GM04504 (cell line): ENCODE results near the gene EIF4E1B.
"Not testable (repeated sequence)": the region's sequence is repeated elsewhere in the genome, so short reads cannot be mapped to it uniquely, and the experiment has no call there.

ENCODE experiments used
- DNase-seq: peaks from one replicate; pipeline ENCODE4 v3.0.0-alpha.2; 2012; ENCODE audit warnings: low read depth

EIF4E1B gene, protein sequence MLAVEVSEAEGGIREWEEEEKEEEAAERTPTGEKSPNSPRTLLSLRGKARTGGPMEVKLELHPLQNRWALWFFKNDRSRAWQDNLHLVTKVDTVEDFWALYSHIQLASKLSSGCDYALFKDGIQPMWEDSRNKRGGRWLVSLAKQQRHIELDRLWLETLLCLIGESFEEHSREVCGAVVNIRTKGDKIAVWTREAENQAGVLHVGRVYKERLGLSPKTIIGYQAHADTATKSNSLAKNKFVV

DNA sequence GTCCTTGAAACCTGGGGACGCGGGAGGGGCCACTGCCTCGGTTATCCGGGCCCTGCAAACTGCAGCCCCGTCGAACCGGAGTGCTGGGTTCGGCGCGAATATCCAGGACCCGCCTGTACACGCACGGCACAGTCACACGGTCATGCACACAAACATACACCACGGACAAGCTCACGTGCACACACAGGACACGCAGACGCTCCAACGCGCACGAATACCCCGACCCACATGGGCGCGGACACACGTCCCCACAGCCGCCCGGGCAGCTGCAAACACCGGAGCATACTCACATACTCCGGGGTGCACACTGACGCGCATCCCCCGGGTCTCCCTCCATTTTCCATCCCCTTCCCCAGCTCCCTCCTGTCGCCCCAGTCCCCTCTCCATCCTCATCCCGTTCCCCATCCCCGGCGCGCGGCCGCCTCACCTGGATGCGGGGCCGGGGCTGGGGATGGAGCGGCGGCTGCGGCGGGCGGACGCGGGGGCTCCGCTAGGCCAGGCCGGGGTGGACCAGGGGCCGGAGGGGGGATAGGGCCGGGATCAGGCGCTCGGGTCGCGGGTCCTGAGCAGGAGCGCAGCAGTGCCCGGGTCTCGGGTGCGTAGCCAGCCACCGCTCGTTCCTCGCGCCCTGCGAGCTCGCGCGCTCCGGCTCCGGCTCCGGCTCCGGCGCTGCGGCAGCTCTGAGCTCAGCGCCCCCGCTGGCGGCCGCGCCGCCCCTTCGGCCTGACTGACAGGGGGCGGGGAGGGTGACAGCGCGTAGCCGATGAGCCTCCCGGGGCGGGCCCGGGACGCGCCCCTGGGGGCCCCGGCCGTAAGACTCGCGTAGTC lies at the start of gene EIF4E1B, which contains the start of gene SNCB:
TSS of gene EIF4E1B (plus strand) at position 823 of the 828 bp plus-strand sequence. CDS start 12,113 bp downstream, outside the sequence.
TSS of gene SNCB (minus strand) at position 682 of the 828 bp plus-strand sequence. CDS start 880 bp downstream, outside the sequence.
- DNase-seq, result no peak

DNA sequence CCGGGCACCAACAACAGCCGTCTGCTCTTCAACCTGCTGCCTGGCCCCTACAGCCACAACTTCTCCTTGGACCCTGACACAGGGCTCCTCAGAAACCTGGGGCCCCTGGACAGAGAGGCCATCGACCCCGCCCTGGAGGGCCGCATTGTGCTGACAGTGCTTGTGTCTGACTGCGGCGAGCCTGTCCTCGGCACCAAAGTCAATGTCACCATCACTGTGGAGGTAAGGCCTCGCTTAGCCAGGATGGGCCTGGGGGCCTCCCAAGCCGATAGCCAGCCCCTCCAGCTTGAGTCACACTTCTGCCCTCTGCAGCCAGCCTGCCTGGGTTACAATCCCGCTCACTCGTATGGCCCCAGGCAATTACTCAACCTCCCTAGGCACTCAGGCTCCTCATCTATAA lies 49.1 kb upstream of the EIF4E1B start:
- DNase-seq, result no peak

DNA sequence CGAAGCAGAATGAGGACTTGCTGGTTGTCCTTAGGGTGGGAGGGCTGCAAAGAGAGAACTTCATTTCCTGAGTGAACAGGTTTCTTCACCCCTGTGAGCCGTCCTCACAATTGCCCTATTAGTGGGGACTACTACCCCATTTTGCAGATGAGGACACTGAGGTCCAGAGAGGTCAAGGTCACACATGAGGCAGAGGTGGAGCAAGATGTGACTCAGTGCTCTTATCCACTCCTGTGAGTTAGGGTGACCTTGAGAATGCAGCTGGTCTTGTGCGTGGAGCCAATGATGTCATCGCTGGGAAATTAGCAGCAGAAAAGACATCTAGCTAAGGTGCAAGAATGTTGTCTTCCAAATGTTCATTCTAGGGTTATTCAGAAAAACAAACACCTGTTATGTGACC lies 47.4 kb upstream of the EIF4E1B start:
- DNase-seq, result no peak

DNA sequence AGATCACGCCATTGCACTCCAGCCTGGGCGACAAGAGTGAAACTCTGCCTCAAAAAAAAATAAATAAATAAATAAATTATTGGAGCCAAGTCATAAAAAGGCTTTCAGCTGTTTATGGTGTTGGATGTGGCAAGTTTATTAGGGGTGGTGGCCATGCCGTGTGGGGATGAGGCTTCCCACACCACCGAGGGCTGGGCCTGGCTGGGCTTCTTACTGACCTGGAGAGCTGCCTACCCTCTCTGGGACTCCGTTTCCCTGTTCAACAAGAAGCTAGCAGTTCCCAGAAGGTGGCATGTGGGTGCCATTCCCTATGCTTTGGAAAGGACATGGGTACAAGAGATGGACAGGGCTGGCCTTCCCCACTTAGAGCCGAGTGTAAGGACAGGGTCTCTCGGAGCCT lies 43.1 kb upstream of the EIF4E1B start:
- no peak for DNase-seq

DNA sequence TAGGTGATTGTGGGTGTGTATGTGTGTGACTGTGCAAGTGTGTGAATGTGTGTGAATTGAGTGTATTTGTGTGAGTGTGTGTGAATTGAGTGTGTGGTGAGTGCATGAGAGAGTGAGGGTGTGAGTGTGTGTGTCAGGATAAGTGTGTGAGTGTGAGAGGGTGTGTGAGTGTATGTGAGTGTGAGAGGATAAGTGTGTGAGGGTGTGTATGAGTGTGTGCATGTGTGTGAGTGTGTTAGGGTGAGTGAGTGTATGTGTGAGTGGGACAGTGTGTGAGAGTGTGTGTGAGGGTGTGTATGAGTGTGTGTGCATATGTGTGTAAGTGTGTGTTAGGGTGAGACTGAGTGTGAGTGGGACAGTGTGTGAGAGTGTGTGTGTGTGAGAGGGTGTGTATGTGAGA lies 42.2 kb upstream of the EIF4E1B start:
- no peak for DNase-seq

DNA sequence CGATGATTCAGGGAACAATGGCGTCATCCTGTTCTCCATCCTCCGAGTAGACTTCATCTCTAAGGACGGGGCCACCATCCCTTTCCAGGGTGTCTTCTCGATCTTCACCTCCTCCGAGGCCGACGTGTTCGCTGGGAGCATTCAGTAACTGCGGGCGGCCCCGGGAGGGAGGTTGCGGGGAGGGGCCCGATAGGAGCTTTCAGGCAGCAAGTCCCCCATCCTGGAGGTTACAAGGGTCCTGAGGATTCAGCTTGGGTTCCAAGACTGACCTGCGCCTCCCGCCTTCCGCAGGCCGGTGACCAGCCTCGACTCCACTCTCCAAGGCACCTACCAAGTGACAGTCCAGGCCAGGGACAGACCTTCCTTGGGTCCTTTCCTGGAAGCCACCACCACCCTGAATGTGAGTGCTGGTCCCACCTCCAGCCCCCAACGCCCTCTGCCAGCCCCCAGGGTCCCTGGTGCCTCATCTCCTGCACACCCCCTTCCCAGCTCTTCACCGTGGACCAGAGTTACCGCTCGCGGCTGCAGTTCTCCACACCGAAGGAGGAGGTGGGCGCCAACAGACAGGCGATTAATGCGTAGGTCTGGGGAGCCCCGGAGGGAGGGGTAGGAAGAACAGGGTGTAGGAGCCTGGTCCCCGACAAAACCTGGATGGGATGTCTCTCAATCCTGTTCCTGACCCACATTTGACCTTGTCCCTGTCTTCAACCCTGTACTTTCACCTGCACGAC lies 41.3 kb upstream of the EIF4E1B start:
- no peak for DNase-seq

DNA sequence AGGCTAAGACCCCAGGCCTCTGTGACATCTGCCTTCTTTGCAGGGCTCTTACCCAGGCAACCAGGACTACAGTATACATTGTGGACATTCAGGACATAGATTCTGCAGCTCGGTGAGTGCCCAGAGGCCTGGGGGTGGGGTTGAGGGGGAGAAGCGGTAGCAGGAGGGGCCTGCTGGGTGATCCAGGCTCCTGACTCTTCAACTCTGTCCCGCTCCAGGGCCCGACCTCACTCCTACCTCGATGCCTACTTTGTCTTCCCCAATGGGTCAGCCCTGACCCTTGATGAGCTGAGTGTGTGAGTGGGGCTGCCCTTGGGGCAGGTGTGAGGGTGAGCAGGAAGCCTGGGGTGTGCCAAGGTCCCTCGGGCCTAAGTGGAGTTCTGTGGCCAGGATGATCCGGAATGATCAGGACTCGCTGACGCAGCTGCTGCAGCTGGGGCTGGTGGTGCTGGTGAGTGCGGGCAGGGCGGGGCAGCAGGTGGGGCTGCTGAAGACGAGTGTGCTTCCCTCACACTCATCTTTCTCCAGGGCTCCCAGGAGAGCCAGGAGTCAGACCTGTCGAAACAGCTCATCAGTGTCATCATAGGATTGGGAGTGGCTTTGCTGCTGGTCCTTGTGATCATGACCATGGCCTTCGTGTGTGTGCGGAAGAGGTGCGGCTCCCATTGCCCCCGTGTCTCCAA lies 40.3 kb upstream of the EIF4E1B start:
- DNase-seq, result no peak

DNA sequence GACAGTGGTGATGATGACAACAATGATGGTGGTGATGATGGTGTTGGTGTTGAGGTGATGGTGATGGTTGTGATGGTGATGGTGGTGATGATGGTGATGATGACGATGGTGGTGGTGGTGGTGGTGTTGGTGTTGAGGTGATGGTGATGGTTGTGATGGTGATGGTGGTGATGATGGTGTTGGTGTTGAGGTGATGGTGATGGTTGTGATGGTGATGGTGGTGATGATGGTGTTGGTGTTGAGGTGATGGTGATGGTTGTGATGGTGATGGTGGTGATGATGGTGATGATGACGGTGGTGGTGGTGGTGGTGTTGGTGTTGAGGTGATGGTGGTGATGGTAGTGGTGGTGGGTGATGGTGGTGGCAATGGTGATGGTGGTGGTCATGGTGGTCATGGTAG lies 38.8 kb upstream of the EIF4E1B start:
- DNase-seq, result not testable (repeated sequence)

DNA sequence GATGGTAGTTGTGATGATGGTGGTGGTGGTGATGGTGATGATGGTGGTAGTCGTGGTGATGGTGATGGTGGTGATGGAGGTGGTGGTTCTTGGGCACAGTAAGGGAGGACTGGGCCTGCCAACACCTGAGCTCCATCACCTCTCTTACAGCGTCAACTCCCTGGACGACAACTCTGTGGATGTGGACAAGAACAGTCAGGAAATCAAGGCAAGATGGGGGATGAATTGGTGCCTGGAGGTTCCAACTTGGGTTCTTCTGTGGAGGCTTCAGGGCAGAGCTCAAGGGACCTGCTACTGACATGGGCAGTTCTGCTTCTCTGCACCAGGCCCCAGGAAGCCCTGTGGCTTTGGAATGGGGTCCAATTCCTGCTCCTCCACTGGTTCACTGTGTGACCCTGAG lies 37.9 kb upstream of the EIF4E1B start:
- DNase-seq, result no peak

DNA sequence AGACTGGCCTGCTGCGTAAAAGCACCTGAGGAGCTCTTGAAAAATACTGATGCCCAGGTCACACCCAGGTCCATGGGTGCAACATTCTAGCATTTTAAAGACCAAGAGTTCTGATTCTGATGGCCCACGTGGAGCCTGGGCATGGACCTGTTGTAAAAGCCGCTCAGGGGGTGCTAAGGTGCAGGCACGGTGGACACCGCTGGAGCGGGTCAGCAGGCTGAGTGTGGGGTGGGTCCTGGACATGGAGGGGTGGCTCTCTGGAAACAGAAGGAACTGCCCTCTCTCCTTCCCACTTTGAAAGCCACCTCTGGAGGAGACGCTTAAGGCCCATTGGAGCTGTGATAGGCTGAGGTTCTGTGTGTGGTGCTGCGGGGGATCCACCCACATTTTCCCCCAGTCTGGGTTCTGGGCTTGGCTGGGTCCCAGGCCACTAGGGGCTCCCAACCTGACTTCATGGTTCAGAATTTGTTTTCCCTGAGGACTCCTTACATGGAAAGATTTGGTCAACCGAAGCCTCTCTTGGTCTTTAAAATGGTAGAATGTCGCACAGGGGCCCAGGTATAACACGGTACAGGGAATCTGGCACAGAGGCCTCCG lies 37.1 kb upstream of the EIF4E1B start:
- DNase-seq, result no peak

DNA sequence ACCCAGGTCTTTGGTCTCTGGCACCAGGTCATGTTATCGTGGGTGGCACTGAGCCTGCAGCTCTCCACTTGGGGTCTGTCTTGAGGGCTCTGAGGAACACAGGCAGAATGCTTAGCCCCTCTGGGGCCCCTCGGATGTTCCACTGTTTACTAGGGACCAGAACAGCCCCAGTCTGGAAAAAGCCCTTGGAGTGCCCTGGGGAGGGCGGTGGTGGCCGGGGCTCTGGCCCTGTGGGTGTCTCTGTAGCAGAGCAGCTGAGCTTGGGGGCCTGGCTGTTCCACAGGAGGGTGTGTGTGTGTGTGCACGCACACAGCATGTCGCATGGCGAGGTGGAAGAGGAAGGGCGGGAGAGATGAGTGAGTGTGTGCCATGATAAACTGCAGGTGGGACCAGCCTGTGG lies 35.9 kb upstream of the EIF4E1B start:
- DNase-seq, result no peak

DNA sequence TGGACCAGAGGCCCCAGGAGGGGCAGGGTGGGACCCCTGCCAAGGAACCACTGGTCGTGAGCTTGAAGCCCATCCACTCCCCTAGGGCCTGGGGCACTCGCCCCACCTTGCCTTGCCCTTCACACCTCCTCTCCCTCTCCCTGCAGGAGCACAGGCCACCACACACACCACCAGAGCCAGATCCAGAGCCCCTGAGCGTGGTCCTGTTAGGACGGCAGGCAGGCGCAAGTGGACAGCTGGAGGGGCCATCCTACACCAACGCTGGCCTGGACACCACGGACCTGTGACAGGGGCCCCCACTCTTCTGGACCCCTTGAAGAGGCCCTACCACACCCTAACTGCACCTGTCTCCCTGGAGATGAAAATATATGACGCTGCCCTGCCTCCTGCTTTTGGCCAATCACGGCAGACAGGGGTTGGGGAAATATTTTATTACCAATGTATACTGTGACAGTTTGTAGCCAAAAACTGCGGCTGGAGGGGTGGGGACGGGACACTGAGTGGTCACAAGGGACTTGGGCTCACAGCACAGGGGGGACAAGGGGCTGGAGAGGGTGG lies 35.0 kb upstream of the EIF4E1B start:
- DNase-seq, result no peak

DNA sequence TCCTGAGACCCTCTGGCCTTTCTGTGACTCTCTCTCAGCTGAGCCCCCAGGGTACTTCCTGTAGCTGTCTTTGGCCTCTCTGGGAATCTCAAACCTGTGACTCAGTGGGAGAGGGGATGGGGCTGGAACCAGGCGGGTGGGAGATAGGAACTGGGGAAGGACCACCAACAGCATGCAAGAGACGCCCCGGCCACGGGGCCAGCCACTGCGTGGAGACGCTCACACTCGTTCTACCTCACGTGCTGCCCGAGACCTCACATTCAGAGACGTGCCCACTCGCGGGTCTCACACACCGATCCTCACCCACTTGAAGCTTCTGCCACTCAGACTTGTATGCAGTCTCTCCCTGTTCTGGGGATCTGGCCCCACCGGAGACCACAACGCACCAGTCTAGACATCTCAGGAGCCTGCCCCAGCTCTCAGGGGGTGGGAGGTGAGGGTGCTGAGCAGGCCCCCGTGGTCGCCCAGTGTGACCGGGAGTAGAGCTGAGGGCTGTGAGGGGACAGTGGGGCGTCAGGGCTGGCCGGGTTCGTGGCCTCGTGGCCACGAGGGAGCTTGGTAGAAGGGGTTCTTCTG lies 34.3 kb upstream of the EIF4E1B start:
- no peak for DNase-seq

DNA sequence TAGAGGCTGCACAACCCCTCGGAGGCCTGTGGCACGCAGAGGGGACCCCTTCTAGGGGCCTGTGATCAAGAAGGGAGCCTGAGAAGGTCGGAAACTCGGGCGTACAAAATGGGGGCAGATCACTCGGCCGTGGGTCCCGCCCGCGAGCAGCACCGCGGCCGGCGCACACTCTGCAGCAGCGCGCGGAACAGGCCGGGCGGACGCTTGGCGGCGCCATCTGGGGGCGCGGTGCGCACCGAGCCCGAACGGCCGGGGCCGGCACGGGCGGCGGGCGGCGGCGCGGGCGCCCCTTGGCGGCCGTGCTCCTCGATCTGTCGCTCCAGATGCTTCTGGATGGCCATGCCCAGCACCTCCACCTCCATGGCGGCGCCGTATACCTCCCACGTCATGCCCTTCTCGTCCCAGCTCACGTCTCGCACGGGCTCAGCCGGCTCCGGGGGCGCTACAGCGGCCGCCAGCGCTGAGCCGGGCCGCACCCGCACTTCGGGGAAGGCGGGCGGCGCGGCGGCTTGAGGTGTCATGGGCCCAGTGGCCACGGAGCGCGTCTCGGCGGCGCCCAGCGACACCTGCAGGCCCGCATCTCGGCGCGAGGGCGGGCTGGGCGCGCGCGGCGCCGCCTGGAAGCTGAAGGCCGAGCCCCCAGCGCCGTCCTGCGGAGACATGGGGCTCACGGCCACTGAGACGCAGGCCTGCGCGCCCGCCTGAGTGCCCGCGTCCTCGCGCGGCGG lies 33.6 kb upstream of the EIF4E1B start:
- no peak for DNase-seq

DNA sequence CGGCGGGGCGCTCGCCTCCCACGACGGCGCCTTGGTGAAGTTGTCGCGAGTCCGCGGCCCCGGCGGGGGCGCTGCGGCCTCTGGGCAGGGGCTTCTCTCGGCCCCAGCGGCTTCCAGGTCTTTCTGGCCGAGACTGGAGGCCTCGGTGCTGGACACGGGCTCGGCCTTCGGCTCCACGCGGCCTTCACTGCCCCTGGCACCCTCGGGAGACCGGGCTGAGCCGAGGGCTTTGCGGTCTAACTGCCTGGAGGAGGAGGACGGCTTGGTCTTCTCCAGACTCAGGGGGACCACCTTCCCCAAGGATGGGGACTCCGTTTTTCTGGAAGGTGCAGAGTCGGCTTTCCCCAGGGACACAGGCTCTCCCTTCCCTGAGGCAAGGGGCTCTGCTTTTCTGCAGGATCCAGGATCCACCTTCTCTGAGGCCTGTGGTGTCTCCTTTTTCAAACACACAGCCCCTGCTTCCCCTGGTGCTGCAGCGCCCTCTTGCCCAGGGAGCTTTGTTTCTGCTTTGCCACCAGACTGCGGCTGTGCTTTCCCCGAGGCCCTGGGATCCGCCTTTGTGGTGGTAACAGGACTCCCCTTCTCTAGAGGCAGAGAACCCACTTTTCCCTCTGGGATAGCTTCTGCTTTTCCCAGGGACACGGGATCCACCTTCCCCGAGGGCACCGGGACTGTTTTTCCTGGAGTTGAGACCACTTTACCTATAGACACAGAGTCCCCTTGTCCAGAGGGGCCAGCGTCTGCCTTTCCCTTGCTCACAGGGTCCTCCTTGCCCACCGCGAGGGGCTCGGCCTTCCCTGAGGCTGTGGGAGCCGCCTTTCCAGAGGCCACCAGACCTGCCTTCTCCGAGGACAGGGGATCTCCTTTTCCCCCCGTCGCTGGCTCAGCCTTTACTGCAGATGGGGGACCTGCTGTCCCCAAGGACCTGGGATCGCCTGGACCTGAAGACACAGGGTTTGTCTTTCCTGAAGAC lies 32.8 kb upstream of the EIF4E1B start:
- no peak for DNase-seq

DNA sequence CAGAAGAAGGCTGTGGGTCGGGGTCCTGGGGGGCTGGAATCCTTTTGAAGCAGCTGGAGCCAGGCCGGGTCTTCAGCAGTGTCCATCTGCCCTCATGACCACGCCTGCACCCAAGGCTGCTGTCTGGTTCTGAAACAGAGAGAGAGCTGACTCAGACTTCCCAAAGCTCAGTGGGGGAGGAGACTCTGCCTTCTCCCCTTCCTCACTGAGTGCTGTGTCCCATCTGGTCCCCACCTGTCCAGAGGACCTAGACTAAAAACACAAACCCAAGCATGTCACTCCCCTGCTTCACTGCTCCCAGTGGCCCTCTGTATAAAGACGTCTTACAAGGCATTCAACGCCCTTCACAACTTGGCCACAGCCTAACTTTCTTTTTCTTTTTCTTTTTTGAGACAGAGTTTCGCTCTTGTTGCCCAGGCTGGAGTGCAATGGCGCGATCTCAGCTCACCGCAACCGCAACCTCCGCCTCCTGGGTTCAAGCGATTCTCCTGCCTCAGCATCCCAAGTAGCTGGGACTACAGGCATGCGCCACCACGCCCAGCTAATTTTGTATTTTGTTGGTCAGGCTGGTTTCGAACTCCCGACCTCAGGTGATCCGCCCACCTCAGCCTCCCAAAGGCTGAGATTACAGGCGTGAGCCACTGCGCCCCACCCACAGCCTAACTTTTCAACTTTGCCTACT lies 30.6 kb upstream of the EIF4E1B start:
- DNase-seq, result not testable (repeated sequence)

DNA sequence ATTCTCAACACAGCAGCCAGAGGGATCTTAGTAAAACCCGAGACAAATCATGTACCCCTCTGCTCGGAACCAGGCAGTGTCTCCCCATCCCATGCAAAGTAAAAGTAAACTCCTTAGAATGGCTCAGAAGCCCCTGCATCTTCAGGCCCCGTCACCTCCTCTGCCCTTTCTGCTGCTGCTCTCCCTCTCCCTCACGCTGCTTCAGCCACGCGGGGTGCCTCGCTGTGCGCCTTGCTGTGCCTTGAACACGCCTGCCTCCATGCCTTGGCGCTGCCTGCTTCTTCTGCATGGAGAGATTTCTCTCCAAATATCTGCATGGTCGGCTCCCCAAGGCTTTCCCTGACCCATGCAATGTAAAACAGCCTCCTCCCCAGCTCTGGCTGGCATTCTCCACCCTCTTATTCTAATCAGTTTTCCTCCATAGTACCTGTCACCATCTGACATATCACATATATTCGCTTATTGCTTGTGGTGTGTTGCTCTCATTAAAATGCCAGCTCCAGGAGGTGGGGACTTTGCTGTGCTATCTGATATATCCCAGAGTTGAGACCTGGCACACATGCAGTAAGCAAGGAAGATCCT lies 28.5 kb upstream of the EIF4E1B start:
- DNase-seq, result no peak

DNA sequence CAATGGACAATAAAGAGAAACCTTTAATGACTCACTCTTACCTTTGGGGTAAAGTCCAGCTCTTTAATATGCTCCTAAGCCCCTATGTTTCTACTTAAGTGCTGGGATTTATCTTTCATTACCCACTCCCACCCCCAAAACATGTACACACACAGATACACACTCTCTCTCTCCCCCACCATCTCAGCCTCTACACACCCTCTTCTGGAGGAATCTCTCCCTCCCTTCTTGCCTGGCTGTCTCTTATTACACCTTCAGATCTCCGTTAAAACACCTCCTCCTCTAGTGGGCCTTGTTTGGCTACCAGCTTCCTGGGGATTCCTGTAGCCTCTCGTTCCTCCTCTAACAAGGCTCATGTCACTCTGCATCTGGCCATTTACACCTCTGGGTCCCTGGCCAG lies 27.4 kb upstream of the EIF4E1B start:
- DNase-seq, result no peak
